Caco-2 (cell line): ENCODE data around the gene ZIC1. TPM values are rescaled to one million over a fixed set of nuclear protein-coding genes. Genes with fewer than 3 reads are reported as not detected.

Experiments used
- BruUV-seq: library from RNA; stranded (reverse); fragments of 400-500 nt; replicated peaks from 2 replicates; lab custom pipeline; 2021; lab: Mats Ljungman, UMichigan
- CTCF ChIA-PET: fragments of 300-600 bp; sonication (Branson Sonifier 250); formaldehyde crosslinking; loops from one replicate; lab custom pipeline; 2022; ENCODE audit warnings: antibody characterized with exemption; lab: Charles Lee
- POLR2A ChIA-PET: fragments of 300-600 bp; sonication (Branson Sonifier 250); formaldehyde crosslinking; loops from one replicate; lab custom pipeline; 2022; ENCODE audit warnings: antibody characterized with exemption; lab: Charles Lee
- DNase-seq, 2 experiments: peaks; one replicate each; pipeline versions ENCODE4 v3.0.0 to v3.0.0-alpha.2; 2020 to 2022
- H3K27me3 ChIP-seq: replicated peaks from 2 replicates; pipeline ENCODE4 v1.6.0; 2011; ENCODE audit warnings: low read length; ENCODE audit not compliant: control insufficient read depth, insufficient read depth
- H3K36me3 ChIP-seq: 2 replicates; pipeline ENCODE4 v1.5.1; 2011; ENCODE audit warnings: low read length; ENCODE audit not compliant: control insufficient read depth, insufficient read depth
- H3K4me1 ChIP-seq: fragments of 250-450 bp; sonication (Bioruptor Pico); 2 replicates; pipeline ENCODE4 v1.5.1; 2020; ENCODE audit warnings: mild to moderate bottlenecking
- H3K4me3 ChIP-seq: 2 replicates; pipeline ENCODE4 v1.5.1; 2011; ENCODE audit warnings: low read depth, mild to moderate bottlenecking, control low read depth, low read length
- H3K9me3 ChIP-seq: fragments of 250-450 bp; sonication (Bioruptor Pico); 2 replicates; pipeline ENCODE4 v1.5.1; 2020; ENCODE audit warnings: mild to moderate bottlenecking, moderate library complexity
- H3K27ac Mint-ChIP-seq: one replicate; pipeline ENCODE4 v1.8.0; 2022; ENCODE audit warnings: mixed read lengths; ENCODE audit not compliant: unreplicated experiment
- H3K27me3 Mint-ChIP-seq: one replicate; pipeline ENCODE4 v1.8.0; 2022; ENCODE audit warnings: mixed read lengths; ENCODE audit not compliant: insufficient read depth, unreplicated experiment
- H3K36me3 Mint-ChIP-seq: one replicate; pipeline ENCODE4 v1.8.0; 2022; ENCODE audit warnings: mild to moderate bottlenecking, mixed read lengths; ENCODE audit not compliant: insufficient read depth, unreplicated experiment
- H3K4me1 Mint-ChIP-seq: one replicate; pipeline ENCODE4 v1.8.0; 2022; ENCODE audit warnings: low read depth, mixed read lengths; ENCODE audit not compliant: unreplicated experiment
- H3K4me3 Mint-ChIP-seq: one replicate; pipeline ENCODE4 v1.8.0; 2022; ENCODE audit warnings: mild to moderate bottlenecking, moderate library complexity, mixed read lengths; ENCODE audit not compliant: unreplicated experiment
- H3K9me3 Mint-ChIP-seq: one replicate; pipeline ENCODE4 v1.8.0; 2022; ENCODE audit warnings: mixed read lengths; ENCODE audit not compliant: unreplicated experiment
- intact Hi-C: fragments of 100-400 bp; cut with micrococcal nuclease; formaldehyde crosslinking; loops from one replicate; pipeline ENCODE4 v1.10.0; 2022; ENCODE audit not compliant: unreplicated experiment
- total RNA-seq: library from RNA; stranded (reverse); gene quantifications from 2 replicates; pipeline ENCODE4 v1.2.3, GENCODE V29; 2022
- TF ChIP-seq, protein P1 (sequence below), 2 experiments: fragments of 200-600 bp in 1 of 2; IDR thresholded peaks; 1 replicate in 1 of 2; 2 replicates in 1 of 2; pipeline versions ENCODE4 v1.5.1 to v1.8.0; 2011 to 2022; ENCODE audit warnings: antibody characterized with exemption in 1 of 2, control low read depth in 1 of 2, inconsistent platforms in 1 of 2, low read depth in 1 of 2, low read length in 1 of 2, mild to moderate bottlenecking in 1 of 2, moderate library complexity in 1 of 2; ENCODE audit not compliant: insufficient read depth in 1 of 2, severe bottlenecking in 1 of 2, unreplicated experiment in 1 of 2

Gene ZIC1
- total RNA-seq, 1 experiment from 2014 or later: not detected

DNA sequence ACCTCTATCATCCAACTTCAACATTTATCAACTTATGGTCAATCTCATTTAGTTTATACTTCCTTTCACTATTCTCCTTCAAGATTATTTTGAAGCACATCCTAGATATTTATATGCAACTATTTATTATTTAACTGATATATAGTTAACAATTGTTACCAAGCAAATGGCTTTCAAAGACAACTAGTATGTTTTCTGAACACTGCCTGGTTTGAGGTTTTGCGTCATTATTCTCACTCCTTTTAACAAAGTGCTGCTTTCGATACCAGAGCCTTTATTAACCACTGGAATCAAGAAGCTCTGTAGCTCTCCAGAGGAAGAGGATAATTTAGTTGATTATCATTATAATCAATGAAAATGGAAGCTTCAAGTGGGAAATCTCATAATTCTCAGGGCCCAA lies 19.6 kb downstream of the ZIC1 start:
- intact Hi-C loops: no loop called here
- H3K27me3 ChIP-seq: no peaks in the 10 kb centered on the region
- no peaks in the 10 kb centered on the region for H3K9me3 ChIP-seq
- POLR2A ChIA-PET: no interaction called here
- H3K4me3 Mint-ChIP-seq: no peak overlapping the region
- H3K4me1 Mint-ChIP-seq: no peaks in the 10 kb centered on the region
- H3K4me1 ChIP-seq: no peaks in the 10 kb centered on the region
- CTCF ChIA-PET: no interaction called here
- H3K36me3 Mint-ChIP-seq: no peaks in the 10 kb centered on the region
- DNase-seq: no peak
- no peak overlapping the region for H3K4me3 ChIP-seq
- no peaks in the 10 kb centered on the region for H3K36me3 ChIP-seq
- no peaks in the 10 kb centered on the region for H3K9me3 Mint-ChIP-seq
- H3K27me3 Mint-ChIP-seq: peaks cover 3% of the 10 kb centered on the region
- TF ChIP-seq, protein P1, sequence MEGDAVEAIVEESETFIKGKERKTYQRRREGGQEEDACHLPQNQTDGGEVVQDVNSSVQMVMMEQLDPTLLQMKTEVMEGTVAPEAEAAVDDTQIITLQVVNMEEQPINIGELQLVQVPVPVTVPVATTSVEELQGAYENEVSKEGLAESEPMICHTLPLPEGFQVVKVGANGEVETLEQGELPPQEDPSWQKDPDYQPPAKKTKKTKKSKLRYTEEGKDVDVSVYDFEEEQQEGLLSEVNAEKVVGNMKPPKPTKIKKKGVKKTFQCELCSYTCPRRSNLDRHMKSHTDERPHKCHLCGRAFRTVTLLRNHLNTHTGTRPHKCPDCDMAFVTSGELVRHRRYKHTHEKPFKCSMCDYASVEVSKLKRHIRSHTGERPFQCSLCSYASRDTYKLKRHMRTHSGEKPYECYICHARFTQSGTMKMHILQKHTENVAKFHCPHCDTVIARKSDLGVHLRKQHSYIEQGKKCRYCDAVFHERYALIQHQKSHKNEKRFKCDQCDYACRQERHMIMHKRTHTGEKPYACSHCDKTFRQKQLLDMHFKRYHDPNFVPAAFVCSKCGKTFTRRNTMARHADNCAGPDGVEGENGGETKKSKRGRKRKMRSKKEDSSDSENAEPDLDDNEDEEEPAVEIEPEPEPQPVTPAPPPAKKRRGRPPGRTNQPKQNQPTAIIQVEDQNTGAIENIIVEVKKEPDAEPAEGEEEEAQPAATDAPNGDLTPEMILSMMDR (IDR thresholded peaks at IDR 0.05; ENCODE audit: insufficient read depth in 1 of 2, low read depth in 1 of 2, low read length in 1 of 2, severe bottlenecking in 1 of 2, unreplicated experiment in 1 of 2): no peak
- no TSS peak for BruUV-seq
- H3K27ac Mint-ChIP-seq: no peak overlapping the region

DNA sequence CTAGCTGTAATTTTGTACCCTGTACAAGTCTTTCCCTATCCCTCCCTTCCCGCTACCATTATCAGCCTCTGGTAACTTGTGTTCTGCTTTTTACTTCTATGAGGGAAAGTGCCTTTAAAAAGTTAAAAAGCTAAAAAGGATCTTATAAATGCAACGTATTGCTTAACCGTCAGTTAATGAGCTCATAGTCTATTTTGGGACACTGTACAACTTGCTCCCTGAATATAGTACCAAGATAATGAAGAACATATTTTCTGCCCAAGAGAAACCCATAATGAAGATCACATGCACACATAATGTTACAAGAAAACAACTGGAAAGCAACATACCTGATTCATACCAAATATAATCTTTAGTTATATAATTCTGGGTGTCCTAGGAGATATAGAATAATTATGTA lies 22.6 kb downstream of the ZIC1 start:
- H3K4me1 ChIP-seq: no peaks in the 10 kb centered on the region
- intact Hi-C loops: no loop called here
- TF ChIP-seq, protein P1 (IDR thresholded peaks at IDR 0.05; ENCODE audit: insufficient read depth in 1 of 2, low read depth in 1 of 2, low read length in 1 of 2, severe bottlenecking in 1 of 2, unreplicated experiment in 1 of 2): no peak
- BruUV-seq: no TSS peak
- no peaks in the 10 kb centered on the region for H3K9me3 ChIP-seq
- no peak overlapping the region for H3K4me3 ChIP-seq
- peaks cover 3% of the 10 kb centered on the region for H3K27me3 Mint-ChIP-seq
- no peak overlapping the region for H3K4me3 Mint-ChIP-seq
- no peaks in the 10 kb centered on the region for H3K36me3 Mint-ChIP-seq
- no peak overlapping the region for H3K27ac Mint-ChIP-seq
- H3K36me3 ChIP-seq: no peaks in the 10 kb centered on the region
- no peak for DNase-seq
- H3K27me3 ChIP-seq: no peaks in the 10 kb centered on the region
- no peaks in the 10 kb centered on the region for H3K4me1 Mint-ChIP-seq
- ChIA-PET POLR2A (no interaction called here), CTCF (no interaction called here)
- no peaks in the 10 kb centered on the region for H3K9me3 Mint-ChIP-seq

DNA sequence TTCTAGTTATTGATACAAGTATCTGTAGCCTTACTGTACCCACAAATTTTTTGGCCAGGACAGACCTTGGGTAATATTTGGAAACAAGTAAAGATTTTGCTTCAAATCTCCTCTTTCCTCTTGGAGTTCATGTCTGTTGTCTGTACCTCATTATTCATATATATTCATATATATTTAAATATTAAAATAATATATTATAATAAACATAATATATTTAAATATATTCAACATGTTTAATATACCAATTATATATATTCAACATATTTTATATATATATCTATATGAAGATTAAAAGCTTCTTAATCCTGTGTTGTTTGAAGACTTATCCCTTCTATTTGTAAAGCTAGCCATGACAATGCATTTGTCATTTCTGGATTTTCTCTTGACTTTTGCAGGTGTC lies 38.1 kb downstream of the ZIC1 start:
- Mint-ChIP-seq H3K36me3 (no peaks in the 10 kb centered on the region), H3K4me1 (no peaks in the 10 kb centered on the region), H3K27ac (no peak overlapping the region), H3K4me3 (no peak overlapping the region), H3K9me3 (no peaks in the 10 kb centered on the region), H3K27me3 (no peaks in the 10 kb centered on the region)
- CTCF ChIA-PET: no interaction called here
- H3K4me1 ChIP-seq: no peaks in the 10 kb centered on the region
- DNase-seq: no peak
- intact Hi-C loops: no loop called here
- TF ChIP-seq, protein P1 (IDR thresholded peaks at IDR 0.05; ENCODE audit: insufficient read depth in 1 of 2, low read depth in 1 of 2, low read length in 1 of 2, severe bottlenecking in 1 of 2, unreplicated experiment in 1 of 2): no peak
- no peaks in the 10 kb centered on the region for H3K9me3 ChIP-seq
- POLR2A ChIA-PET: no interaction called here
- no peaks in the 10 kb centered on the region for H3K36me3 ChIP-seq
- H3K27me3 ChIP-seq: no peaks in the 10 kb centered on the region
- no TSS peak for BruUV-seq
- no peak overlapping the region for H3K4me3 ChIP-seq
